NCI-H1092 treated with DMSO at 0.1 percent for 48 hours (cell line): ENCODE data around the gene ME3.

Source experiments
- DNase-seq: peaks from one replicate; lab custom pipeline; 2025; lab: John Stamatoyannopoulos, UW

Gene ME3

GRCh38 chr11:86672007-86672621 is at the start of gene ME3:
ME3 (minus strand) TSS chr11:86672616.
- peak; percentile 93 for DNase-seq

- DNase-seq = no peak
Measured at GRCh38 chr11:86722006-86722405, 49.6 kb upstream of the ME3 start.

GRCh38 chr11:86720546-86720945 is 48.1 kb upstream of the ME3 start:
- DNase-seq = no peak

GRCh38 chr11:86719781-86720463 is 47.5 kb upstream of the ME3 start:
- no peak for DNase-seq

GRCh38 chr11:86718999-86719398 is 46.6 kb upstream of the ME3 start:
- DNase-seq = no peak

GRCh38 chr11:86718521-86718920 is 46.1 kb upstream of the ME3 start:
- DNase-seq = no peak

GRCh38 chr11:86717817-86718501 is 45.5 kb upstream of the ME3 start:
- no peak for DNase-seq

GRCh38 chr11:86715611-86716010 is 43.2 kb upstream of the ME3 start:
- no peak for DNase-seq

- no peak for DNase-seq
Measured at GRCh38 chr11:86713552-86713951, 41.1 kb upstream of the ME3 start.

- DNase-seq = no peak
Measured at GRCh38 chr11:86710936-86711335, 38.5 kb upstream of the ME3 start.

GRCh38 chr11:86708669-86709068 is 36.3 kb upstream of the ME3 start:
- DNase-seq = no peak

- DNase-seq = no peak
Measured at GRCh38 chr11:86706338-86707131, 34.1 kb upstream of the ME3 start.

- no peak for DNase-seq
Measured at GRCh38 chr11:86704710-86705109, 32.3 kb upstream of the ME3 start.

- no peak for DNase-seq
Measured at GRCh38 chr11:86703987-86704386, 31.6 kb upstream of the ME3 start.

GRCh38 chr11:86702220-86702983 is 30.0 kb upstream of the ME3 start:
- no peak for DNase-seq

GRCh38 chr11:86699040-86699791 is 26.8 kb upstream of the ME3 start:
- DNase-seq = no peak

GRCh38 chr11:86698639-86699038 is 26.2 kb upstream of the ME3 start:
- no peak for DNase-seq

- no peak for DNase-seq
Measured at GRCh38 chr11:86696451-86696850, 24.0 kb upstream of the ME3 start.

- DNase-seq = no peak
Measured at GRCh38 chr11:86696004-86696403, 23.6 kb upstream of the ME3 start.

GRCh38 chr11:86695373-86695772 is 23.0 kb upstream of the ME3 start:
- DNase-seq = no peak

GRCh38 chr11:86693518-86693917 is 21.1 kb upstream of the ME3 start:
- no peak for DNase-seq
